Measurements from ENCODE around the gene QKI.

Gene QKI

GRCh38 chr6:163536770-163537169 lies 122.3 kb downstream of the QKI start:
- no peak for DNase-seq (ENCODE audit: low read depth)

- no peak for DNase-seq (ENCODE audit: low read depth)
Observed at GRCh38 chr6:163538331-163538730, 123.8 kb downstream of the QKI start.

- DNase-seq (ENCODE audit: low read depth), result no peak
Observed at GRCh38 chr6:163539101-163539762, 124.7 kb downstream of the QKI start.

GRCh38 chr6:163543321-163543720 lies 128.8 kb downstream of the QKI start:
- no peak for DNase-seq (ENCODE audit: low read depth)

GRCh38 chr6:163545370-163545769 lies 130.9 kb downstream of the QKI start:
- no peak for DNase-seq (ENCODE audit: low read depth)

- DNase-seq (ENCODE audit: low read depth), result no peak
Observed at GRCh38 chr6:163547287-163547686, 132.8 kb downstream of the QKI start.

- no peak for DNase-seq (ENCODE audit: low read depth)
Observed at GRCh38 chr6:163548624-163549023, 134.1 kb downstream of the QKI start.

GRCh38 chr6:163554032-163554431 lies 139.5 kb downstream of the QKI start:
- no peak for DNase-seq (ENCODE audit: low read depth)

- peak; percentile 16 for DNase-seq (ENCODE audit: low read depth)
Observed at GRCh38 chr6:163554663-163555062, 140.1 kb downstream of the QKI start.

GRCh38 chr6:163559661-163560060 lies 145.1 kb downstream of the QKI start:
- DNase-seq (ENCODE audit: low read depth), result no peak

- no peak for DNase-seq (ENCODE audit: low read depth)
Observed at GRCh38 chr6:163563318-163563717, 148.8 kb downstream of the QKI start.

GRCh38 chr6:163564534-163564933 lies 150.0 kb downstream of the QKI start:
- DNase-seq (ENCODE audit: low read depth), result no peak

- DNase-seq (ENCODE audit: low read depth), result no peak
Observed at GRCh38 chr6:163565140-163565539, 150.6 kb downstream of the QKI start.

GRCh38 chr6:163566056-163566455 lies 151.5 kb downstream of the QKI start:
- DNase-seq (ENCODE audit: low read depth), result no peak

GRCh38 chr6:163568275-163568674 lies 153.8 kb downstream of the QKI start:
- no peak for DNase-seq (ENCODE audit: low read depth)

GRCh38 chr6:163570579-163571231 lies 156.2 kb downstream of the QKI start:
- DNase-seq (ENCODE audit: low read depth), result no peak

GRCh38 chr6:163571730-163572129 lies 157.2 kb downstream of the QKI start:
- no peak for DNase-seq (ENCODE audit: low read depth)

GRCh38 chr6:163572612-163573011 lies 158.1 kb downstream of the QKI start:
- DNase-seq (ENCODE audit: low read depth), result no peak

- DNase-seq (ENCODE audit: low read depth), result no peak
Observed at GRCh38 chr6:163573503-163574179, 159.1 kb downstream of the QKI start.

- DNase-seq (ENCODE audit: low read depth), result no peak
Observed at GRCh38 chr6:163576114-163576513, 161.6 kb downstream of the QKI start.

- no peak for DNase-seq (ENCODE audit: low read depth)
Observed at GRCh38 chr6:163577404-163577803, 162.9 kb downstream of the QKI start.

GRCh38 chr6:163579111-163579879 lies 164.8 kb downstream of the QKI start:
- DNase-seq (ENCODE audit: low read depth), result no peak

GRCh38 chr6:163579880-163580295 lies 165.4 kb downstream of the QKI start:
- no peak for DNase-seq (ENCODE audit: low read depth)

Measured in GM04504 (cell line).